ENCODE data around the gene PACS1.

GRCh38 chr11:66077927-66078326 is 7.9 kb downstream of the PACS1 start:
- TF ChIP-seq, protein P1, sequence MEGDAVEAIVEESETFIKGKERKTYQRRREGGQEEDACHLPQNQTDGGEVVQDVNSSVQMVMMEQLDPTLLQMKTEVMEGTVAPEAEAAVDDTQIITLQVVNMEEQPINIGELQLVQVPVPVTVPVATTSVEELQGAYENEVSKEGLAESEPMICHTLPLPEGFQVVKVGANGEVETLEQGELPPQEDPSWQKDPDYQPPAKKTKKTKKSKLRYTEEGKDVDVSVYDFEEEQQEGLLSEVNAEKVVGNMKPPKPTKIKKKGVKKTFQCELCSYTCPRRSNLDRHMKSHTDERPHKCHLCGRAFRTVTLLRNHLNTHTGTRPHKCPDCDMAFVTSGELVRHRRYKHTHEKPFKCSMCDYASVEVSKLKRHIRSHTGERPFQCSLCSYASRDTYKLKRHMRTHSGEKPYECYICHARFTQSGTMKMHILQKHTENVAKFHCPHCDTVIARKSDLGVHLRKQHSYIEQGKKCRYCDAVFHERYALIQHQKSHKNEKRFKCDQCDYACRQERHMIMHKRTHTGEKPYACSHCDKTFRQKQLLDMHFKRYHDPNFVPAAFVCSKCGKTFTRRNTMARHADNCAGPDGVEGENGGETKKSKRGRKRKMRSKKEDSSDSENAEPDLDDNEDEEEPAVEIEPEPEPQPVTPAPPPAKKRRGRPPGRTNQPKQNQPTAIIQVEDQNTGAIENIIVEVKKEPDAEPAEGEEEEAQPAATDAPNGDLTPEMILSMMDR (IDR thresholded peaks at IDR 0.05; ENCODE audit: low read depth, low read length): no peak
- TF ChIP-seq EZH2phosphoT487 (IDR thresholded peaks at IDR 0.05; ENCODE audit: low read depth): no peak
